GM12872 (cell line): ENCODE data around the gene FRMD5.

Experiments used
- TF ChIP-seq, protein P1 (sequence below): IDR thresholded peaks from 3 replicates; pipeline ENCODE4 v1.5.1; 2011; ENCODE audit warnings: low read depth, mild to moderate bottlenecking, low read length, moderate library complexity; ENCODE audit not compliant: insufficient read depth

Gene FRMD5

DNA sequence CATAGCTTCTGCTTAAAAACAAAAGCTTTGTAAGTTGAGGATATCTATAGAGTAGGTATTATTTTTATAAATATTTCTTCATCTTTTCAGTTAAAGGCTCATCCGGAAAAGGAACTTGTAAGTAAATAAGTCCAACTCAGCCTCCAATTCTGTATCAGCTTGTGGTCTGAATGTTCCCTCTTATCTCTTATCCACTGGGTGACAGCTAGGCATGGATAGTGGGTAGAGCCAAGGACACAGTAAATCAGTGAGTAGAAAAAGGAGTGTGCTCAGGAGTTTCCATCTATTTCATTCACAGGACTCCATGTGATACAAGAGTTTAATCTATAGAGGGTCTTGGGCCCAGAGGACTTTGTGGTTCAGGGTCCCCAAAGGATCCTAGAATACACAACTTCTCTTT, 50.9 kb downstream of the FRMD5 start:
- TF ChIP-seq, protein P1, sequence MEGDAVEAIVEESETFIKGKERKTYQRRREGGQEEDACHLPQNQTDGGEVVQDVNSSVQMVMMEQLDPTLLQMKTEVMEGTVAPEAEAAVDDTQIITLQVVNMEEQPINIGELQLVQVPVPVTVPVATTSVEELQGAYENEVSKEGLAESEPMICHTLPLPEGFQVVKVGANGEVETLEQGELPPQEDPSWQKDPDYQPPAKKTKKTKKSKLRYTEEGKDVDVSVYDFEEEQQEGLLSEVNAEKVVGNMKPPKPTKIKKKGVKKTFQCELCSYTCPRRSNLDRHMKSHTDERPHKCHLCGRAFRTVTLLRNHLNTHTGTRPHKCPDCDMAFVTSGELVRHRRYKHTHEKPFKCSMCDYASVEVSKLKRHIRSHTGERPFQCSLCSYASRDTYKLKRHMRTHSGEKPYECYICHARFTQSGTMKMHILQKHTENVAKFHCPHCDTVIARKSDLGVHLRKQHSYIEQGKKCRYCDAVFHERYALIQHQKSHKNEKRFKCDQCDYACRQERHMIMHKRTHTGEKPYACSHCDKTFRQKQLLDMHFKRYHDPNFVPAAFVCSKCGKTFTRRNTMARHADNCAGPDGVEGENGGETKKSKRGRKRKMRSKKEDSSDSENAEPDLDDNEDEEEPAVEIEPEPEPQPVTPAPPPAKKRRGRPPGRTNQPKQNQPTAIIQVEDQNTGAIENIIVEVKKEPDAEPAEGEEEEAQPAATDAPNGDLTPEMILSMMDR: no peak

DNA sequence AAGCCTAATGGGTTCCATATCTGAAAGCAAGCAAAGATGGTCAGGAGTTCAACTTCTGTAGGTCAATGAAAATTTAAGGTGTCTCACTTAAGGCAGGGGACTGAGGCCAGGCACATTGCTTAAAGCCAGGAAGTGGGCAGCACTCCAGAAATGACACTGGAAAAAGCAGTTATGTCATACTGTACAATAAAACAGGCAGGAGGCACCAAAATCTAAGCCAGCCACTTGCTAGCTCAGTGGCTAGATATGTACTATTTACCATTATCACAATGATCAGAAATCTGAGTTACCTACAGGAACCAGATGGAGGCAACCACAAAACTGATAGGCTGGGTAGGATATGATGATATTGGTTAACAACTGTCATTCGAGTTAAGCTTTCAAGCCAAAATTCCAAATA, 57.3 kb downstream of the FRMD5 start:
- TF ChIP-seq, protein P1: no peak

DNA sequence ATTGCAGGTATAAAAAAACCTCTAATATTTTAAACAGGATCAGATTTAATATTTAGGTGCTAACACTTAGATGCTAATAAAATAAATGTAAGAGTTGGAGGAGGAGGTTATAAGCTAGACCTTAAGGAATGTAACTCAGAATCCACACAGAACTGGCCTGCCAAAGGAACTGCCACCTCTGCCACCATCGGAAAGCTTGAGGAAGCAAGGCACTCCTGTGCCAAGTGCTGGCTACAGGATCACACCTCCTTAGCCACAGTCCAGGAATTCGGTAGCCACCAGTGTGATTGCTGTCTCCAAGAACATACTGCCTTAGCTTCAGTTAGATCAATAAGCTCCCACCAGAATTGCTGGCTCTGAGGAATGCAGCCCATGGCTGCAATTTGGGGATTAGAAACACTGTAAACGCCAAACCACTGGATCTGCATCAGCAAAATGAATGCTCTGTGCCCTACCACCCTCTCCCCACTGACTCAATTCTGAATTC, 58.0 kb downstream of the FRMD5 start:
- TF ChIP-seq, protein P1: no peak

DNA sequence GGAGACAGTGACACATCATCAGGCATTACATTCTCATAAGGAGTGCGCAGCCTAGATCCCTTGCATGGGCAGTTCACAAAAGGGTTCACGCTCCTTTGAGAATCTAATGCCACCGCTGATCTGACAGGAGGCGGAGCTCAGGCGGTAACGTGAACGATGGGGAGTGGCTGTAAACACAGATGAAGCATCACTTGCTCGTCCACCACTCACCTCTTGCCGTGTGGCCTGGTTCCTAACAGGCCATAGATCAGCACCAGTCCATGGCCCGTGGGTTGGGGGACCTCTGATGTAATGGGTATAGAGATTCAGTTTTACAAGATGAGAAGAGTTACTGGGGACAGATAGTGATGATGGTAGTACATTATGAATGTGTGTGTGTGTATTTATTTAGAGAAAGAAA, 63.0 kb downstream of the FRMD5 start:
- TF ChIP-seq, protein P1: no peak

DNA sequence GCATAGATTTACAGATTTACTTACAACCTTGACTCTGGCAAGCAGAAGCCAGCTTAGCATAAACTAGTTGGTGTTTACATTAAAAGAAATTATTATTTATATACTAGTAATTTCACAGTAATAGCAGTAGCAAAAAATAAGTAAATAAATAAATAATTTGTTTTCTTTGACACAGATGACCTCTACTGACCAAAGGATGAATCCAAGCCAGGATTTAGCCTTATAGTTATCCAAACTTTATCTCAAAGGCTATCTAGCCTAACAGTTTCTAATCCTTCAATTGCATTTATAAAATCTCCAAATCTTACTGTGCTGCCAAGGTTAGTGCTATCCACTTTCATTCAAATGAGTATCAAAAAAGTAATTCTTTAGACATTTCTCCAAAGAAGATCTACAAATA, 64.3 kb downstream of the FRMD5 start:
- TF ChIP-seq, protein P1: no peak

DNA sequence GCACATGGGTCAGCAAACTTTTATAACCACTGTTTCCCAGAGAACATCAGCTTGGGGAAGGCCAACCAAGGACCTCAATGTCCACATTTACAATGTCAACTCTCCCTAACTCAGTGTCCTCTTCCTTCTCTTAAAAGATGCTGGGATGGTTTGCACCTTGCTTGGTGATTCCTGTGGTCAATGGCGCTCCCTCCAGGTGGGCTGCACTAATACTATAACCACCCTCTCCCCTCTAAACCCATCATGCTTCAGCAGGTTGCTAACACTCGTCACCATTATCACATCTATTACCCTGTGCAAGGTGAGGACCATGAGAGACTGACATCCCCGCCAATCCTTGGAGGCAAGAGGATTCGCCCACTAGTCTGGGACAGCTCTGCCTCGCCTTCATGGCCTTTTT, 65.2 kb downstream of the FRMD5 start:
- TF ChIP-seq, protein P1: no peak

DNA sequence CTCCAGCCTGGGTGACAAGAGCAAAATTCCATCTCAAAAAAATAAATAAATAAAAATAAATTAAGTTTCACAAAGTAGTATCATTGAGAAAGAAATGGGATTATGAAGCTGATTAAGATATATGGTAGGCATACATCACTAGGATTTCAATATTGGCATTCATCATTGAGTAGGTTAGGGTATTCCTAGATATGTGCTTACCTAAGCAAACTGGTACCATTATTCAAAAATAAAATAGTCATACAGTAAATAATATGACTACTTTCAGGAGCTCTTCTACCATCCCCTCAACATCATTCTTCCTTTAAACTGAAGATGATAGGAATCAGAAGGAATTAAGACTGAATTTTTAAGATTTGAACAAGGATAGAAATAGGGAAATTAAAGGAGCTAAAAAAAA, 66.6 kb downstream of the FRMD5 start:
- TF ChIP-seq, protein P1: no peak

DNA sequence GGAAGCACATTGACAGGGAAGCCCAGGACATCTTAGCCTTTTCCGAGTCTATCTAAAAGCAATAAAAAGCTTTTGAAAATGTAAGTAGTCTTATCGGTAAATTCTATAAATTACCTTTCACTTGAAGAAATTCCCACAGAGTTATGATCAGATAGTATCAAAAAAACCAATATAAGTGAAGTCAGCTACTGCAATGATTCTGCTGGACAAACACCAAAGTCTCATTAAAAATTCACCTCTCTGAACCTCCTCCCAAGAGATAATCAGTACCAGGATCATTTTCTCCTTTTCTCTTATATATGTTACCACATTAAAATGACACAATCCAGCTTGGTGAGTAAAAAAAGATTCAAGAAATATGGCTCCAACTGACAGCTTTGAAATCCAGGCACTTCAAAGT, 69.2 kb downstream of the FRMD5 start:
- TF ChIP-seq, protein P1: no peak
